GM23338 (cell line): ENCODE measurements around the gene PRDM10. TPM values are rescaled to one million over a fixed set of nuclear protein-coding genes. Genes with fewer than 3 reads are reported as not detected.

Source experiments
- ATAC-seq: fragments of 200-7000 bp; cut with Tn5 transposase; 3 replicates; pipeline ENCODE4 v1.9.1; 2020
- DNase-seq: peaks from one replicate; pipeline ENCODE4 v3.0.0-alpha.2; 2015; ENCODE audit warnings: low spot score
- H2AFZ ChIP-seq: fragments of 200-600 bp; sonication (generic); 2 replicates; pipeline ENCODE4 v1.8.0; 2016; ENCODE audit warnings: antibody characterized with exemption, mild to moderate bottlenecking, moderate library complexity
- H3F3A ChIP-seq: fragments of 200-600 bp; sonication (generic); replicated peaks from 2 replicates; pipeline ENCODE4 v1.8.0; 2017; ENCODE audit warnings: antibody characterized with exemption, mixed run types, low read depth
- H3K27ac ChIP-seq: fragments of 200-600 bp; sonication (generic); 2 replicates; pipeline ENCODE4 v1.6.1; 2016; ENCODE audit warnings: low read depth
- H3K27me3 ChIP-seq: fragments of 200-600 bp; sonication (generic); 2 replicates; pipeline ENCODE4 v1.8.0; 2016; ENCODE audit warnings: mild to moderate bottlenecking, mixed run types, moderate library complexity; ENCODE audit not compliant: insufficient read depth
- H3K36me3 ChIP-seq: fragments of 200-600 bp; sonication (generic); 2 replicates; pipeline ENCODE4 v1.8.0; 2016; ENCODE audit warnings: mild to moderate bottlenecking; ENCODE audit not compliant: insufficient read depth
- H3K4me1 ChIP-seq: fragments of 200-600 bp; sonication (generic); 2 replicates; pipeline ENCODE4 v1.8.0; 2016; ENCODE audit warnings: mild to moderate bottlenecking, moderate library complexity; ENCODE audit not compliant: insufficient read depth
- H3K4me2 ChIP-seq: fragments of 200-600 bp; sonication (generic); 2 replicates; pipeline ENCODE4 v1.7.1; 2017; ENCODE audit warnings: mixed run types
- H3K4me3 ChIP-seq: fragments of 200-600 bp; sonication (generic); 2 replicates; pipeline ENCODE4 v1.6.1; 2016; ENCODE audit warnings: mixed run types
- H3K79me2 ChIP-seq: fragments of 200-600 bp; sonication (generic); replicated peaks from 2 replicates; pipeline ENCODE4 v1.8.0; 2017; ENCODE audit warnings: mild to moderate bottlenecking; ENCODE audit not compliant: insufficient read depth
- H3K9me2 ChIP-seq: fragments of 200-600 bp; sonication (generic); 2 replicates; pipeline ENCODE4 v1.8.0; 2017; ENCODE audit not compliant: insufficient read depth
- H4K20me1 ChIP-seq: fragments of 200-600 bp; sonication (generic); replicated peaks from 2 replicates; pipeline ENCODE4 v1.8.0; 2017; ENCODE audit warnings: mild to moderate bottlenecking; ENCODE audit not compliant: insufficient read depth
- H3K27ac Mint-ChIP-seq: 2 replicates; pipeline ENCODE4 v1.8.0; 2020; ENCODE audit warnings: inconsistent platforms, mild to moderate bottlenecking, moderate library complexity, mixed read lengths
- H3K27me3 Mint-ChIP-seq: 3 replicates; pipeline ENCODE4 v1.8.0; 2022; ENCODE audit warnings: low read depth, mild to moderate bottlenecking, moderate library complexity, mixed read lengths, inconsistent platforms; ENCODE audit not compliant: insufficient read depth, poor library complexity
- H3K36me3 Mint-ChIP-seq: 3 replicates; pipeline ENCODE4 v1.8.0; 2021; ENCODE audit warnings: low read depth, mild to moderate bottlenecking, inconsistent platforms, moderate library complexity, mixed read lengths
- H3K4me1 Mint-ChIP-seq: 3 replicates; pipeline ENCODE4 v1.8.0; 2020; ENCODE audit warnings: mild to moderate bottlenecking, inconsistent platforms, mixed read lengths
- H3K4me3 Mint-ChIP-seq: 3 replicates; pipeline ENCODE4 v1.8.0; 2021; ENCODE audit warnings: moderate library complexity, mild to moderate bottlenecking, inconsistent platforms, mixed read lengths
- H3K9me3 Mint-ChIP-seq: 3 replicates; pipeline ENCODE4 v1.8.0; 2020; ENCODE audit warnings: moderate library complexity, mild to moderate bottlenecking, inconsistent platforms, mixed read lengths
- CREB1 ChIP-seq: fragments of 250-450 bp; sonication (Bioruptor Pico); IDR thresholded peaks from 2 replicates; pipeline ENCODE4 v1.5.0; 2020; ENCODE audit warnings: low read depth, mild to moderate bottlenecking, moderate library complexity
- ETS1 ChIP-seq: IDR thresholded peaks from 2 replicates; pipeline ENCODE4 v1.6.1; 2016; ENCODE audit warnings: antibody characterized with exemption
- JUNB ChIP-seq: IDR thresholded peaks from one replicate; pipeline ENCODE4 v1.6.1; 2016; ENCODE audit warnings: antibody characterized with exemption; ENCODE audit not compliant: unreplicated experiment
- REST ChIP-seq: IDR thresholded peaks from one replicate; pipeline ENCODE4 v1.6.1; 2018; ENCODE audit warnings: antibody characterized with exemption; ENCODE audit not compliant: unreplicated experiment
- polyA plus RNA-seq: library from polyadenylated mRNA; unstranded; fragments of >200 nt; fragmentation: Nextera tagmentation; extraction: Ambion mirVana; gene quantifications from 2 replicates; pipeline ENCODE4 v1.2.1, GENCODE V29; 2016
- total RNA-seq: library from RNA; depleted of rRNA; stranded (reverse); fragments of >200 nt; shearing (Covaris generic); gene quantifications from 2 replicates; pipeline ENCODE4 v1.2.3, GENCODE V29; 2014

PRDM10 gene
- total and polyA plus RNA-seq, 2 experiments from 2014 or later = 5.2 to 14.9 TPM

GRCh38 chr11:129968591-129969419 lies 33.8 kb downstream of the PRDM10 start:
- peak overlapping the region; percentile 49; the same call in 1 of the 2 replicates for H3K27ac Mint-ChIP-seq
- Histone ChIP-seq H3K4me2 (no peak overlapping the region), H3K79me2 (peaks cover 26% of the 10 kb centered on the region), H2AFZ (no peak overlapping the region), H3K9me2 (no peaks in the 10 kb centered on the region), H3K27me3 (no peaks in the 10 kb centered on the region), H4K20me1 (no peaks in the 10 kb centered on the region; the same call in 1 of the 2 replicates), H3K36me3 (no peaks in the 10 kb centered on the region), H3F3A (no peaks in the 10 kb centered on the region), H3K27ac (no peak overlapping the region), H3K4me3 (no peak overlapping the region), H3K4me1 (peaks cover 15% of the 10 kb centered on the region)
- H3K36me3 Mint-ChIP-seq = peaks cover 15% of the 10 kb centered on the region; the same call in 2 of the 3 replicates
- no peaks in the 10 kb centered on the region for H3K9me3 Mint-ChIP-seq
- peaks cover 16% of the 10 kb centered on the region for H3K4me1 Mint-ChIP-seq
- H3K4me3 Mint-ChIP-seq = no peak overlapping the region
- no peak for TF ChIP-seq REST
- H3K27me3 Mint-ChIP-seq = peaks cover 4% of the 10 kb centered on the region
- DNase-seq (no peak), ATAC-seq (no peak)

GRCh38 chr11:129967996-129968395 lies 34.6 kb downstream of the PRDM10 start:
- peaks cover 9% of the 10 kb centered on the region for H3K4me1 ChIP-seq
- H3K4me3 ChIP-seq = no peak overlapping the region
- no peaks in the 10 kb centered on the region for H3F3A ChIP-seq
- H3K4me1 Mint-ChIP-seq = peaks cover 8% of the 10 kb centered on the region
- H3K27ac Mint-ChIP-seq = no peak overlapping the region
- H3K4me2 ChIP-seq = no peak overlapping the region
- no peak overlapping the region for H2AFZ ChIP-seq
- H3K9me3 Mint-ChIP-seq = no peaks in the 10 kb centered on the region
- no peaks in the 10 kb centered on the region for H3K27me3 ChIP-seq
- no peaks in the 10 kb centered on the region for H3K36me3 ChIP-seq
- peaks cover 15% of the 10 kb centered on the region; the same call in 2 of the 3 replicates for H3K36me3 Mint-ChIP-seq
- no peak for ATAC-seq
- H3K27ac ChIP-seq = no peak overlapping the region
- H3K9me2 ChIP-seq = no peaks in the 10 kb centered on the region
- H4K20me1 ChIP-seq = no peaks in the 10 kb centered on the region; the same call in 1 of the 2 replicates
- DNase-seq = no peak
- H3K27me3 Mint-ChIP-seq = peaks cover 4% of the 10 kb centered on the region
- H3K4me3 Mint-ChIP-seq = no peak overlapping the region
- peaks cover 26% of the 10 kb centered on the region for H3K79me2 ChIP-seq
- TF ChIP-seq REST (no peak), CREB1 (no peak), JUNB (no peak), ETS1 (no peak)
